DOHH2 (cell line): Measurements from ENCODE around the gene MYBPC2.

ENCODE experiments used
- EZH2phosphoT487 ChIP-seq: fragments of 200-600 bp; sonication (generic); IDR thresholded peaks from 2 replicates; pipeline ENCODE4 v1.6.1; 2017; ENCODE audit warnings: borderline replicate concordance, mild to moderate bottlenecking, antibody characterized with exemption, low read length, moderate library complexity, mixed read lengths
- TF ChIP-seq, protein P1 (sequence below): fragments of 200-600 bp; sonication (generic); IDR thresholded peaks from one replicate; pipeline ENCODE4 v1.5.1; 2014; ENCODE audit warnings: antibody characterized with exemption, mild to moderate bottlenecking, low read depth, low read length; ENCODE audit not compliant: poor library complexity, severe bottlenecking

DNA sequence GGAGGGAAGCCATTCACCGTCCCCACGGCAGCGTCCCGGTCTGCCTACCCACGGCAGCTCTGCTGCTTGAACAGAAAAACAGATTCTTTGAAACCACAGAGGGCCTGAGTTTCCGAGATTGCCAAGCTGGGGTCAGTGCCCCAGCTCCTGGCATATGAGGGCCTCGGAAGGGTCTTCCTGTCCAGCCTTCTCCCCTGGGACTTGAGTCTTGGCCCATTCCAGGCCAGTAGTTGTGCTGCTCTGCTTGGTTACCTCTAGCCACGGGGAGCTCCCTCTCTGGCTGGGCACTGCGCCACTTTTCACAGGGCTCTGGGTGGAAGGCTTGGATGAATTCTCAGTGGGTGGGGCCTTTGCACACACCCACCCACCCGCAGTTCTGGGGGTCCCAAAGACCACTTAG lies 22.6 kb upstream of the MYBPC2 start:
- TF ChIP-seq, protein P1, sequence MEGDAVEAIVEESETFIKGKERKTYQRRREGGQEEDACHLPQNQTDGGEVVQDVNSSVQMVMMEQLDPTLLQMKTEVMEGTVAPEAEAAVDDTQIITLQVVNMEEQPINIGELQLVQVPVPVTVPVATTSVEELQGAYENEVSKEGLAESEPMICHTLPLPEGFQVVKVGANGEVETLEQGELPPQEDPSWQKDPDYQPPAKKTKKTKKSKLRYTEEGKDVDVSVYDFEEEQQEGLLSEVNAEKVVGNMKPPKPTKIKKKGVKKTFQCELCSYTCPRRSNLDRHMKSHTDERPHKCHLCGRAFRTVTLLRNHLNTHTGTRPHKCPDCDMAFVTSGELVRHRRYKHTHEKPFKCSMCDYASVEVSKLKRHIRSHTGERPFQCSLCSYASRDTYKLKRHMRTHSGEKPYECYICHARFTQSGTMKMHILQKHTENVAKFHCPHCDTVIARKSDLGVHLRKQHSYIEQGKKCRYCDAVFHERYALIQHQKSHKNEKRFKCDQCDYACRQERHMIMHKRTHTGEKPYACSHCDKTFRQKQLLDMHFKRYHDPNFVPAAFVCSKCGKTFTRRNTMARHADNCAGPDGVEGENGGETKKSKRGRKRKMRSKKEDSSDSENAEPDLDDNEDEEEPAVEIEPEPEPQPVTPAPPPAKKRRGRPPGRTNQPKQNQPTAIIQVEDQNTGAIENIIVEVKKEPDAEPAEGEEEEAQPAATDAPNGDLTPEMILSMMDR, result no peak
- no peak for TF ChIP-seq EZH2phosphoT487
